Measurements from ENCODE around the gene DPT.

GRCh38 chr1:168760241-168760640 lies 31.2 kb upstream of the DPT start:
- no peak for TF ChIP-seq CTCF (IDR thresholded peaks at IDR 0.05)
- no peak for TF ChIP-seq POLR2A (IDR thresholded peaks at IDR 0.05)
- no peak for TF ChIP-seq EP300 (IDR thresholded peaks at IDR 0.05)
